ENCODE measurements around the gene KIFAP3.
A peak's percentile ranks its signal among the peaks of the same experiment; 100 is the strongest.

The KIFAP3 gene

DNA sequence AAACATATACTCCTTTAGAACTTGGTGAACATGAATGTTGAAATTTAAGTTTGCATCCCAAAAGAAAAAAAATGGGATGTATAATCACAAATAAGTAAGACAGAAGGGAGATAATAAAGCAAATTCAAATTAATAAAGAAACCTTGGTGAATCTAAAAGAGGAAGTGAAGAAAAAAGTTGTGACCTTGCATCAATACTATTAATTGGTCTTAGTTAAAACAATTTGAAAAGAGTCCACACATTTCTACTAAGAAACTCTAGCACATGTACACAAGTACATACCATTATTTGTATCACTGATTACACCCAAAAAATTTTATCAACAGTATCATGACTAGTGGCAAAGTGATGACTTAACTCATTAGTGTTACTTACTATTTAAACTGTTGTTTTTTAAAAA lies 100.4 kb downstream of the KIFAP3 start:
- DNase-seq: no peak

DNA sequence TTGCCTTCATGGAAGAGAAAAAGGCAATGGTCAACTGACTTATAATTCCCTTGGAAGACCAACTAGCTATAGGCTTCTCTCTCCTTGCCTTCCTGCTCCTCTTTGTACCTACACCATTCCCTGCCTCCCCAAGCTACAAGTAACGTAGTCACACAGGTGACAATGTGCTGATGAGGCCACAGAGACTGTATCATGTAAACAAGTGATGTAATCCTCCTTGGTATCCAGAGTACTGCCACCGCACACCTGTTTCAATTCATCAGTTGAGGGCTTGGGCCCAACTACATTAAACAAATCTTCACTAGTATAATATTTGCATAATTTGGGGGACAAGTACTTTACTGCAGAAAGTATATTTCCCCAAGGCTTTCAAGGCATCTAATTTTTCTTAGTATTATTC lies 104.4 kb downstream of the KIFAP3 start:
- DNase-seq: no peak

- DNase-seq: no peak
Measured at GRCh38 chr1:169968174-169968573, 106.3 kb downstream of the KIFAP3 start.

DNA sequence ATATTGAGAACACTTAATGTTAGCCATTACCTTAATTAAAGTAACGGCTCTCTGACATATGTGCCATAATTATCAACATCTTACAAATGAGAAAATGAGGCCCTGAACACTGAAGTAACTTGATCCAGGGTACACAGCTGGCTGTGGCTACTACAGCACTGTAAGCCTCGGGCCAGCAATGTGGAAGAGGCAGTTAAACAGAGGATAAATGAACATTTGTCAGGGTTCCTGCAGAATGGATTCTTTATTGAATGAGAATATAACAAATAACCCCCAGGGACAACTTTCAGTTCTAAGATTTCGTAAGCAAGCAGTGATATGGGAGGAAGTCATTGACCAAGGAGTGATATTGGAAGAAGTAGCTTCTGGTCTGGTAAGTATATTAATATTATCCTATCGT lies 110.3 kb downstream of the KIFAP3 start:
- DNase-seq: no peak

- DNase-seq: no peak
Measured at GRCh38 chr1:169959686-169960085, 114.8 kb downstream of the KIFAP3 start.

- no peak for DNase-seq
Measured at GRCh38 chr1:169958987-169959386, 115.5 kb downstream of the KIFAP3 start.

DNA sequence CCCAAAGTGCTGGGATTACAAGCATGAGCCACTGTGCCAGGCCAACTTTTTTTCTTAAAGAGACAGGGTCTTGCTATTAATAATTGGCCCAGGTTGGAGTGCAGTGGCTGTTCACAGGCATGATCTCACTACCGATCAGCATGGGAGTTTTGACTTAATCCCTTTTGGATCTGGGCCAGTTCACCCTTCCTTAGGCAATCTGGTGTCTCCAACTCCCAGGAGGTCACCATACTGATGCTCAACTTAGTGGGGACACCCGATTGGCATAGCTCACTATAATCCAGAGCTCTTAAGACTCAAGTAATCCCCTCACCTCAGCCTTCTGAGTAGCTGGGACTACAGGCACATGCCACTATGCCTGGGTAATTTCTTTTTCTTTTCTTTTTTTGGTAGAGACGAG lies 116.6 kb downstream of the KIFAP3 start:
- no peak for DNase-seq

DNA sequence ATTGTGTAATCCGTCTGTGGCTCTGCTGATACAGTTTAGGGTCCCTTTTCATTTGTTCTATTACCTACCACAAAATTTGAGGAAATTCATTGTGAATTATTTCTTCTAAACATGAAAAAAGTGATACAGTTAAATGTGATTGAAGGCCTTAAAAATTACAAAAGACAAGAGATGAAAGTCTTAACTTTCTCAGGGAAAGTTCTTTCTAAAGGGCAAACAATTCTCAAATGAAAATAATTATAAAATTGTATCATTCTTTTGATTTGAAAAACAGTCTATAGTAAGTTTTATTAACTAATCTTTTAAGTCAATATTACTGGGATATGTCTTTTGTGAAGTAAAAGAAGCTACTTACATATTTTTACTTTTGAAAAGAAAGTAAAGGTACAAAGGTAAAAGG lies 123.4 kb downstream of the KIFAP3 start:
- DNase-seq: no peak

GRCh38 chr1:169949139-169949538 lies 125.4 kb downstream of the KIFAP3 start:
- no peak for DNase-seq

DNA sequence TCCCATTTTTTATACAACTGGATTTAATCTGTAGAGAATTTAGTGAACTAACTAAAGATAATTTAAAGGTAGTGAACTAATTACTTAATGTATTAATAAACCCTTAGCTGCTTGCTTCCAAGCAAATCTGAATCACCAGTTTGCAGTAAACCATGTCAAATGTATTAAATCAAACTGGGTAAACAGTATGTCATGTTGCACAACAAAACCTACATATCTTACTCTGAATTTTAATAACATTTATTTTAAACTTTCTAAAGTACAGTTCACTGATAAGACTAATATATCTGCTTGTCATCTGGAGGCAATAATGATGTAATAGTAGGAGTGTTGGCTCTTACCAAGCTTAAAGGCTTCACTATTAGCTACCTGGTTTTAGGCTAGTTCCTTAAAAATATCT lies 128.3 kb downstream of the KIFAP3 start:
- no peak for DNase-seq

GRCh38 chr1:169945181-169945580 lies 129.3 kb downstream of the KIFAP3 start:
- DNase-seq: no peak

DNA sequence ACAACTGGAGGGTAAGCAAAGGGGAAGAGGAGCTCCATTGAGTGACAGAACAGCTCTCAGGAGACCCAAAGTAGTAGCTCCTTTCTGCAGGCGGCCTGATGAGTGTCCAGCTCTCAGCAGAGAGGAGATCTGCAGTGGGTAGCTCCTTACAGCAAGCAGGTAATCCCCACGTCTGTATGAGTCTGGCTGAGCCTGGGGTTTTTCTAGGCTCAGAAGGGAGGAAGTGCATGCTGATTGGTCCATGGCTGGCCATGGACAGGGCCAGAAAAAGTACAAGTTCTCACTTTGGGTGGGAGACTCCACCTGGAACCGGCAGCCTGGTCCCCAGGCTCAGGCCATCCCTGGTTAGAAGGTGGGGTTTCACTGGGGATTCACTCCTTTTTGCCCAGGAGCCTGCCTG lies 129.9 kb downstream of the KIFAP3 start:
- DNase-seq: no peak

GRCh38 chr1:169943963-169944526 lies 130.4 kb downstream of the KIFAP3 start:
- no peak for DNase-seq

DNA sequence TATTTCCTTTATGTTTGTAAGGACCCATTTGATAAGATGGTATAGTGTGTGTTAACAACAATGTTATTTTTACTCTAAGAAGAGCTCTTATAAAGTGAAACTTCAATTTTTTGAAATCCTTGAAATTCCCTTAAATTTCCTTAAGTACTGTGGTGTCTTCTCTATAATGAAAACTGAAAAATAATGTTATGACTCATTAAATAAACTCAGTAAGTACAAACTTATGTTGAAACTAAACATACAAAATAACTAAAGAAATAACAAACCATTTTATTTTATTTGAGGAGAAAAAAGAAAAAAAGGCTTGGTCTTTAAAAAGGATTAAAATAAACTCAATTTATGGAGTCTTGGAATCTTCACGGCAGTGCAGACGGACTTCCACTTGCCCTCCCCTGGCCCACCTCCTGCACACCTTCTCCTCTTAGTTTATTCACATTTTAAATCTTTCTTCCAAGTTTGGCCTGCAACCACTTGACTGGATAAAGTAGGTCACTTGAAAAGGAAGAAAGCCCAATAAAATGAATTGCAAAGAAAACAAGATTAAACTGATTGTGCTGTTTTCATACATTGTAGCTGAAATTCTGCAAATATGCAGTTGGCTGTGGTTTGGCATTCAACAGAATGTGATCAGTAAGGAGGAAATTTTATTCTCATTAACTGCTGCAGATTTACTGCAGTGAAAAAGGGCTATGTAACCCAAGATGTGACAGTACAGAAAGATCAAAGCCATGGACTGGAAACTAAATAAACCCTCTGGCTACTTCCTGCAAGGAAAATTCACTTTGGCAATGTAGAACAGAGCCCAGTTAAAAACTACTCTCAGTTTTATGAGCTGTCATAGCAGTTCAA lies 132.3 kb downstream of the KIFAP3 start:
- DNase-seq: no peak

GRCh38 chr1:169933984-169934725 lies 140.3 kb downstream of the KIFAP3 start:
- DNase-seq: no peak

DNA sequence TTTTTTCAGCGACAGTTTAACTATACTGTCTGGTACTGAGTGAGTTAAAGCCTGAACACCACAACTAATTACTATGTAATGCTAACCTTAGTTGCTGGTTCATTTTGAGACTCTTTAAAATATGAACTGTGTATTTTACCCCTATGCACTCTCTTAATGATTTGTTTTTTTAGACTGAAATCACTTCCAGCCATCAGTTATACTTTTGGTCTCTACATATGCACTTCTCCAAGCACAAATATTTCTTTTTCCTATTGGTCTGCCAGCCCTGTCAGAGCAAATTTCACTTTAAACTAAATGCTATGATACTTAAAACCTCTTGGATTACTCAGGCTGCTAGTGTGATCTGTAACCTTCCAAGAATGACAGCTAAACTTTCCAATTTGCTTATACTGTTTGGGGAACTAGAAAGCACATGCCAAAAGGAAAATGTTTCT lies 142.7 kb downstream of the KIFAP3 start:
- no peak for DNase-seq

- DNase-seq: no peak
Measured at GRCh38 chr1:169929210-169929526, 145.3 kb downstream of the KIFAP3 start.

- DNase-seq: peak in 1 of 2 donors; percentile 66
Measured at GRCh38 chr1:169928438-169929209, 145.9 kb downstream of the KIFAP3 start.

- DNase-seq: peak in 1 of 2 donors; percentile 13
Measured at GRCh38 chr1:169925505-169926482, 148.7 kb downstream of the KIFAP3 start.

DNA sequence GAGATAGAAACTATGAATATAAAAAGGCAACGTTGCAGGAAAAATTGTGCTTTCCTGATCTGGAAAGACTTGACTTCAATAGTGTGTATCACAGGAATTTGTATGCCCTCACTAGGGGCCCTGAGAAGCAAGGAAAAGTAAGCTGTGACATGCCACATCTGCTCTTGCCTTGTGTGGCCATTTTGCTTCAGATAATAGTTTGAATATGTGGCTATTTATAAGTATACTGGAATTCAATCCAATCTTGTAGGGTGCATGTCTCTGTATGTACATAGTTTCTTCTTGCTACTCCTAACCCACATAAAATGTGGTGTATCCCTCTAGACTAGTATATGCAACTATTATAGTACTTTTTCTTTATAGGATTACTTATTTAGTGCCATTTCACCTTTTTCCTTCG lies 149.7 kb downstream of the KIFAP3 start:
- DNase-seq: no peak

DNA sequence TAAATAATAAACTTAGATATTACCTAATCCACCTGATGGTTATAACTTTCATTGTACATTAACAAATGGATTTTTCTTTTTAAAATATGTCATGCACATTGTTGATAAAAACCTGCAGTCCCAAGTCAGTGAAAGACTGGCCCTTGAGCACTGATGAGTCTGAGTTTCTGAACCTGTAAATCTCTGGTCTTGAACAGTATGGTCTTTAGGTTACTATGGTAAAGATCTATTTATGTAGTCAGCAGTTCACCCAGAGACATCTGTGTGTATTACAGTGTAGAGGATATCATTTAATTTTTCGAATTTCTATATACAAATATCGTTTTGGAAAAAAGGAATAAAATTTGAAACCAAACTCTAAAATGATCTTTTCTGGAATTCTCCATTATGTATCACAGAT lies 150.4 kb downstream of the KIFAP3 start:
- no peak for DNase-seq

GRCh38 chr1:169921080-169921479 lies 153.4 kb downstream of the KIFAP3 start:
- no peak for DNase-seq

All from CD4-positive, alpha-beta T cell treated with Interferon alpha-2 for 1 hour (primary cell).